Neural cell (in vitro differentiated cells): Measurements from ENCODE around the gene TFAP2C.

ENCODE experiments used
- CTCF ChIP-seq: fragments of 450-650 bp; IDR thresholded peaks from 2 replicates; pipeline ENCODE4 v1.5.1; 2014; ENCODE audit warnings: antibody characterized with exemption, mild to moderate bottlenecking, moderate library complexity; ENCODE audit not compliant: poor library complexity, severe bottlenecking
- TAF1 ChIP-seq: IDR thresholded peaks from 2 replicates; pipeline ENCODE4 v1.6.1; 2012; ENCODE audit warnings: low read depth

- TF ChIP-seq TAF1 = no peak
- no peak for TF ChIP-seq CTCF
Observed at GRCh38 chr20:56608376-56608775, 20.7 kb upstream of the TFAP2C start.
